ENCODE measurements around the gene KLF13. TPM values are rescaled to one million over a fixed set of nuclear protein-coding genes. Genes with fewer than 3 reads are reported as not detected.

The KLF13 gene
- total and polyA plus RNA-seq, 10 of the 15 experiments (the other 5 are each of a cell fraction or from before 2014, with no cell fraction given) = 20.3 to 109 (median 51.4) TPM

DNA sequence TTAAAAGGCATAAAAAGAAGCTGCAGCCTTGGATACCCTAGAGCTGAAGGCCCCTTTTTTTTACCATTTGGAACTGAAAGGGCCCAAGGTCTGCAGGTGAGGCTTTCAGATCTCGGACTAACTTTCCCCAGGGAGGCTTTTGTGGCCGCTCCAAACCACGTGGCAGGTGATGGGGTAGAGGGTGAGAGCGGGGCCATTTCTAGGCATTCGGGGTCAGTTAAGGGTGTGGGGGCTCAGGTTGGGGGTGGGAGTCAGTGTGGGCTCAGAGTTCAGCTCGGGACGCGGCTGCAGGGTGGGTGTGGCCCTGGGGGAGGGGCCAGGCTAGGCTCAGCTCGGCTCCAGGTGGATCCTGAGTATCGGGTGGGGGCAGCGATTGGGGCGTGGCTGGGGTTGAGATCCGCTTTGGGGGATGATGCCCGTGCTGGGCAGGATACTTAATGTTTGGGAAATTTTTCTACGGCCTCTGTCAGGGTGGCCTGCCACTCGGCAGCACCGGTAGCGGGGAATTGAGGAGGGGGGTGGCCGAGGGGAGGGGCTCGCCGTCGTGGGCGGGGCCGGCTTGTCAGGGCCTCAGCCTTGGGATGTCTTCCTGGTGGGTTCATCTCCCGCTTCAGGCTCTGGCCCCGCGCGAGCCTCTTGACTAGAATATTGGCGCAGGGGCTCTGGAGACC lies 2.5 kb downstream of the KLF13 start (continued):
- TF ChIP-seq RBBP5 (conservative IDR thresholded peaks at IDR 0.05) (no peak), KAT2A (conservative IDR thresholded peaks at IDR 0.05; ENCODE audit: control insufficient read depth, low read depth, low read length) (no peak), POLR2AphosphoS5 (IDR thresholded peaks at IDR 0.05; ENCODE audit: low read length) (no peak)
- TF ChIP-seq, protein P1, sequence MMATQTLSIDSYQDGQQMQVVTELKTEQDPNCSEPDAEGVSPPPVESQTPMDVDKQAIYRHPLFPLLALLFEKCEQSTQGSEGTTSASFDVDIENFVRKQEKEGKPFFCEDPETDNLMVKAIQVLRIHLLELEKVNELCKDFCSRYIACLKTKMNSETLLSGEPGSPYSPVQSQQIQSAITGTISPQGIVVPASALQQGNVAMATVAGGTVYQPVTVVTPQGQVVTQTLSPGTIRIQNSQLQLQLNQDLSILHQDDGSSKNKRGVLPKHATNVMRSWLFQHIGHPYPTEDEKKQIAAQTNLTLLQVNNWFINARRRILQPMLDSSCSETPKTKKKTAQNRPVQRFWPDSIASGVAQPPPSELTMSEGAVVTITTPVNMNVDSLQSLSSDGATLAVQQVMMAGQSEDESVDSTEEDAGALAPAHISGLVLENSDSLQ (IDR thresholded peaks at IDR 0.05) = no peak

DNA sequence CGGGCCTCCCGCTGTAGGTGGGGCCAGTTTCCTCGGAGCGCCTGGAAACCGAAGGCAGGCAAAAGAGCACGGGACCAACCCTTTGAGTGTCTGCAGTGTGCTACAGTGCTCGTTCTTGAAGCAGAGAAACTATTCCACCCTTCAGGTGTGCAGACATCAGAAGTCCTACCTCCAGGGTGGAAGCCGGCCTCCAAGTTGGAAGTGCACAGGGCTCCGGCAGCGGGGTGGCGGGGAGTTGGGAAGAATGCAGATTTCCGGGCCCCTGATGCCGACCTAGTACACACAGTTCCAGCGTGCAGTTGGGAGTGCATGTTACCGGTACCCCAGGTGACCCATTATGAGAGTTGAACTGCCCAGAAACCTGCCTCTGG lies 3.0 kb downstream of the KLF13 start:
- SMC1A ChIA-PET (ENCODE audit: uncharacterized antibody, unreplicated experiment) = interaction anchor here (1.2 to 2.3 kb wide), 11 partner anchors 9 to 105 kb away, joined by 3 to 12 read pairs (median 6); no protein-coding TSS in a partner anchor
- CTCF ChIA-PET = interaction anchor here (1.1 to 1.5 kb wide), 4 partner anchors 66 to 159 kb away, joined by 3 to 6 read pairs (median 4); no protein-coding TSS in a partner anchor
- peaks cover 91% of the 10 kb centered on the region for H3K79me2 ChIP-seq (ENCODE audit: control insufficient read depth, insufficient read depth, low read length)
- in situ Hi-C loops (cut with MboI) = loop anchor here (5.0 to 25.0 kb wide), 5 partner anchors 65 to 1283 kb away; partner anchors contain the start of genes ARHGAP11A and ARHGAP11B
- FAIRE-seq = peak; percentile 23
- DNase-seq (ENCODE audit: low read depth, low spot score) = no peak
- H3K27ac ChIP-seq (ENCODE audit: control insufficient read depth, insufficient read depth) = peak overlapping the region; percentile 87
- 42% methylated on average over 15 of the region's 15 CpGs for WGBS (ENCODE audit: insufficient coverage, insufficient replicate concordance, low lambda C conversion rate, missing lambda C conversion rate)
- BruUV-seq (replicated peaks) = no TSS peak
- H4K20me1 ChIP-seq (ENCODE audit: control insufficient read depth, insufficient read depth) = peaks cover 8% of the 10 kb centered on the region
- no peaks in the 10 kb centered on the region for H3K9me3 ChIP-seq (replicated peaks; ENCODE audit: control insufficient read depth, insufficient read depth, low read length)
- no peak overlapping the region for H2AFZ ChIP-seq (ENCODE audit: control insufficient read depth, low read depth, low read length)
- TF ChIP-seq, protein P2, sequence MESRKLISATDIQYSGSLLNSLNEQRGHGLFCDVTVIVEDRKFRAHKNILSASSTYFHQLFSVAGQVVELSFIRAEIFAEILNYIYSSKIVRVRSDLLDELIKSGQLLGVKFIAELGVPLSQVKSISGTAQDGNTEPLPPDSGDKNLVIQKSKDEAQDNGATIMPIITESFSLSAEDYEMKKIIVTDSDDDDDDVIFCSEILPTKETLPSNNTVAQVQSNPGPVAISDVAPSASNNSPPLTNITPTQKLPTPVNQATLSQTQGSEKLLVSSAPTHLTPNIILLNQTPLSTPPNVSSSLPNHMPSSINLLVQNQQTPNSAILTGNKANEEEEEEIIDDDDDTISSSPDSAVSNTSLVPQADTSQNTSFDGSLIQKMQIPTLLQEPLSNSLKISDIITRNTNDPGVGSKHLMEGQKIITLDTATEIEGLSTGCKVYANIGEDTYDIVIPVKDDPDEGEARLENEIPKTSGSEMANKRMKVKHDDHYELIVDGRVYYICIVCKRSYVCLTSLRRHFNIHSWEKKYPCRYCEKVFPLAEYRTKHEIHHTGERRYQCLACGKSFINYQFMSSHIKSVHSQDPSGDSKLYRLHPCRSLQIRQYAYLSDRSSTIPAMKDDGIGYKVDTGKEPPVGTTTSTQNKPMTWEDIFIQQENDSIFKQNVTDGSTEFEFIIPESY (IDR thresholded peaks at IDR 0.05) = no peak
- no peak for TF ChIP-seq SMC3 (IDR thresholded peaks at IDR 0.05; ENCODE audit: borderline replicate concordance, low read length)
- TF ChIP-seq BHLHE40 (IDR thresholded peaks at IDR 0.05; ENCODE audit: borderline replicate concordance in 1 of 2, low read depth in 2 of 2, low read length in 1 of 2) = peak in 1 of 2 experiments; percentile 40; a peak in 2 of 4 replicates
- TF ChIP-seq SUPT20H (IDR thresholded peaks at IDR 0.05; ENCODE audit: borderline replicate concordance, control insufficient read depth, low read depth, low read length) = no peak
- intact Hi-C loops (cut with micrococcal nuclease; ENCODE audit: unreplicated experiment) = loop anchor here (2.0 to 10.0 kb wide), 4 partner anchors 17 to 425 kb away; partner anchors contain the start of gene FAN1
- H3K4me1 ChIP-seq (ENCODE audit: control insufficient read depth, insufficient read depth, low read length) = peaks cover 44% of the 10 kb centered on the region
- H3K4me3 ChIP-seq = peak overlapping the region; percentile 91
- peak overlapping the region; percentile 80 for H3K9ac ChIP-seq (ENCODE audit: control insufficient read depth, insufficient read depth, low read length)
- ATAC-seq = no peak
- H3K27me3 ChIP-seq (replicated peaks in 1 of 2; ENCODE audit: control insufficient read depth in 2 of 2, insufficient read depth in 2 of 2, low read length in 1 of 2) = no peaks in the 10 kb centered on the region
- RAD21 ChIA-PET (ENCODE audit: unreplicated experiment) = interaction anchor here (0.5 to 2.8 kb wide), 13 partner anchors 9 to 159 kb away, joined by 3 to 19 read pairs (median 6); no protein-coding TSS in a partner anchor
- peaks cover 2 to 5% of the 10 kb centered on the region in 2 experiments; a peak in 2 of 4 replicates for H3K36me3 ChIP-seq (ENCODE audit: control insufficient read depth in 2 of 2, insufficient read depth in 2 of 2, low read length in 1 of 2)
- peak overlapping the region; percentile 85 for H3K4me2 ChIP-seq (ENCODE audit: control insufficient read depth, insufficient read depth)
- POLR2A ChIA-PET = interaction anchor here (0.5 to 7.3 kb wide), 8 partner anchors 9 to 119 kb away, joined by 3 to 112 read pairs (median 4); no protein-coding TSS in a partner anchor
